Liver (tissue), 9 donors: Measurements from ENCODE around the gene ZFP42. TPM values are rescaled to one million over a fixed set of nuclear protein-coding genes. Genes with fewer than 3 reads are reported as not detected.

Experiments used
- DNase-seq: peaks from one replicate; pipeline ENCODE4 v3.0.0-alpha.2; 2017; ENCODE audit warnings: low spot score
- H3K27ac ChIP-seq, 2 donors: one replicate each; pipeline ENCODE4 v1.7.0; 2013; ENCODE audit warnings: inconsistent platforms in 2 of 2, low read length in 2 of 2, control low read depth in 1 of 2, low read depth in 1 of 2, mild to moderate bottlenecking in 1 of 2
- H3K27me3 ChIP-seq, 4 donors: one replicate each; pipeline versions ENCODE4 v1.6.1 to v1.7.0; 2013; ENCODE audit warnings: low read length in 3 of 4, inconsistent platforms in 1 of 4, mild to moderate bottlenecking in 1 of 4, moderate library complexity in 1 of 4; ENCODE audit not compliant: control insufficient read depth in 4 of 4, insufficient read depth in 4 of 4
- H3K36me3 ChIP-seq, 4 donors: one replicate each; pipeline versions ENCODE4 v1.6.1 to v1.7.0; 2013; ENCODE audit warnings: low read length in 3 of 4, mild to moderate bottlenecking in 3 of 4, low read depth in 1 of 4, moderate library complexity in 1 of 4; ENCODE audit not compliant: control insufficient read depth in 4 of 4, insufficient read depth in 3 of 4
- H3K4me1 ChIP-seq, 4 donors: one replicate each; pipeline versions ENCODE4 v1.6.1 to v1.7.0; 2013; ENCODE audit warnings: low read length in 3 of 4, mild to moderate bottlenecking in 3 of 4, moderate library complexity in 1 of 4; ENCODE audit not compliant: control insufficient read depth in 4 of 4, insufficient read depth in 4 of 4
- H3K4me3 ChIP-seq, 3 donors: one replicate each; pipeline versions ENCODE4 v1.6.1 to v1.7.0; 2013; ENCODE audit warnings: low read length in 3 of 3, control low read depth in 1 of 3, low read depth in 1 of 3, mild to moderate bottlenecking in 1 of 3
- H3K9ac ChIP-seq, 2 donors: one replicate each; pipeline ENCODE4 v1.7.0; 2013; ENCODE audit warnings: low read length in 2 of 2, mild to moderate bottlenecking in 2 of 2, moderate library complexity in 2 of 2, control low read depth in 1 of 2, low read depth in 1 of 2
- H3K9me3 ChIP-seq, 4 donors: one replicate each; pipeline versions ENCODE4 v1.6.1 to v1.7.0; 2013; ENCODE audit warnings: low read length in 3 of 4; ENCODE audit not compliant: control insufficient read depth in 4 of 4
- EGR1 ChIP-seq, 2 donors: IDR thresholded peaks; 2 replicates each; pipeline ENCODE4 v1.6.1; 2016 to 2018; ENCODE audit warnings: antibody characterized with exemption in 2 of 2, low read depth in 2 of 2
- FOXA1 ChIP-seq: IDR thresholded peaks from 2 replicates; pipeline ENCODE4 v1.6.1; 2016; ENCODE audit warnings: antibody characterized with exemption
- FOXA2 ChIP-seq: IDR thresholded peaks from 2 replicates; pipeline ENCODE4 v1.6.1; 2016; ENCODE audit warnings: antibody characterized with exemption
- GABPA ChIP-seq, 2 donors: IDR thresholded peaks in 1 of 2; conservative IDR thresholded peaks in 1 of 2; 2 replicates each; pipeline ENCODE4 v1.6.1; 2016; ENCODE audit warnings: antibody characterized with exemption in 2 of 2, mild to moderate bottlenecking in 1 of 2, moderate library complexity in 1 of 2
- HNF4A ChIP-seq, 2 donors: conservative IDR thresholded peaks; 2 replicates each; pipeline ENCODE4 v1.6.1; 2016; ENCODE audit warnings: antibody characterized with exemption in 2 of 2, mild to moderate bottlenecking in 2 of 2
- HNF4G ChIP-seq: IDR thresholded peaks from 2 replicates; pipeline ENCODE4 v1.6.1; 2016; ENCODE audit warnings: antibody characterized with exemption
- JUND ChIP-seq, 2 donors: IDR thresholded peaks; 2 replicates each; pipeline ENCODE4 v1.6.1; 2016; ENCODE audit warnings: antibody characterized with exemption in 2 of 2
- NR2F2 ChIP-seq: IDR thresholded peaks from 2 replicates; pipeline ENCODE4 v1.6.1; 2016; ENCODE audit warnings: antibody characterized with exemption
- RAD21 ChIP-seq, 2 donors: IDR thresholded peaks; 2 replicates each; pipeline ENCODE4 v1.6.1; 2016; ENCODE audit warnings: antibody characterized with exemption in 2 of 2, mild to moderate bottlenecking in 2 of 2
- RXRA ChIP-seq, 2 donors: IDR thresholded peaks; 2 replicates each; pipeline ENCODE4 v1.6.1; 2017 to 2018; ENCODE audit warnings: antibody characterized with exemption in 2 of 2, mild to moderate bottlenecking in 1 of 2
- SP1 ChIP-seq: IDR thresholded peaks from 2 replicates; pipeline ENCODE4 v1.6.1; 2018; ENCODE audit warnings: antibody characterized with exemption, mild to moderate bottlenecking
- TAF1 ChIP-seq: conservative IDR thresholded peaks from 2 replicates; pipeline ENCODE4 v1.6.1; 2016; ENCODE audit warnings: antibody characterized with exemption, mild to moderate bottlenecking
- YY1 ChIP-seq: IDR thresholded peaks from 2 replicates; pipeline ENCODE4 v1.6.1; 2016; ENCODE audit warnings: antibody characterized with exemption, mild to moderate bottlenecking
- WGBS: extraction: QIAGEN DNeasy Blood & Tissue Kit; methylation state at CpG from one replicate; pipeline ENCODE4 v1.1.7; 2013; 5-methylcytosine and 5-hydroxymethylcytosine counted together
- polyA plus RNA-seq, 2 donors: library from polyadenylated mRNA; stranded (reverse) in 1 of 2; unstranded in 1 of 2; fragments of 200-250 nt in 1 of 2; fragments of >200 nt in 1 of 2; fragmentation: Nextera tagmentation in 1 of 2; extraction: Ambion mirVana in 1 of 2; gene quantifications; one replicate each; pipeline versions ENCODE4 v1.2.1 to v1.2.3, GENCODE V29; 2013 to 2015
- total RNA-seq, 2 donors: library from RNA; depleted of rRNA; stranded (reverse); fragments of >200 nt; gene quantifications; one replicate each; pipeline ENCODE4 v1.2.3, GENCODE V29; 2014
- TF ChIP-seq, protein P1 (sequence below): IDR thresholded peaks from 2 replicates; pipeline ENCODE4 v1.6.1; 2016; ENCODE audit warnings: antibody characterized with exemption, mild to moderate bottlenecking
- TF ChIP-seq, protein P2 (sequence below): IDR thresholded peaks from 2 replicates; pipeline ENCODE4 v1.6.1; 2016; ENCODE audit warnings: antibody characterized with exemption
- TF ChIP-seq, protein P3 (sequence below): IDR thresholded peaks from 2 replicates; pipeline ENCODE4 v1.6.1; 2016; ENCODE audit warnings: antibody characterized with exemption
- TF ChIP-seq, protein P4 (sequence below): IDR thresholded peaks from 2 replicates; pipeline ENCODE4 v1.6.1; 2016; ENCODE audit warnings: antibody characterized with exemption
- TF ChIP-seq, protein P5 (sequence below): fragments of 150-350 bp; IDR thresholded peaks from 2 replicates; pipeline ENCODE4 v1.5.1; 2017; ENCODE audit warnings: improper control_type of control experiment, low read depth, low read length; ENCODE audit not compliant: missing input control
- donor health status: healthy.
- donor health status: healthy.
- donor health status: healthy.
- donor health status: healthy.
- donor health status: healthy.

Gene ZFP42
- total and polyA plus RNA-seq, 4 donors, result not detected

DNA sequence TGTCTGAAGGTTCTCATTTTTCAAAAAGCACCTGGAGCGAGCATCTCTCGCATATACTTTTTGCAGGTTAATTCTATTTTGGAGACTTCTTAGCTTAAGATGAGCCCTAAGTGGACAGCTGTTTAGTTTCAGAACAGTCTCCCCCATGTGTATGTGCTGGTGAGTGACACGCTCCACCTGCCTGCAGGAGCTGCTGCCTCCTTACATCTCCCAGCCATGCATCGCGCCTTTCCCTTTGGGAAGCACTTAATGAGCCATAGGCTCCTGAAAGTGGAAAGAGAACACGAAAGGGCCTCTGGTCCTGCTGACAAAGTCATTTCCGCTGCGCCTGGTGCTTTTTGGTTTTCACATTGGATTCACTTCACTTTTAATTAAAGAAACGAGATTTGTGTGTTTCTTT, 57.7 kb downstream of the ZFP42 start:
- 76% methylated on average over 9 of the region's 9 CpGs for WGBS
- Histone ChIP-seq H3K9me3 (no peaks in the 10 kb centered on the region), H3K27ac (no peak overlapping the region), H3K36me3 (no peaks in the 10 kb centered on the region), H3K27me3 (no peaks in the 10 kb centered on the region), H3K4me1 (no peaks in the 10 kb centered on the region), H3K9ac (no peak overlapping the region), H3K4me3 (no peak overlapping the region)
- no peak for DNase-seq
- TF ChIP-seq SP1, result no peak
- TF ChIP-seq HNF4A (conservative IDR thresholded peaks at IDR 0.05), result no peak
- no peak for TF ChIP-seq TAF1
- TF ChIP-seq HNF4G, result no peak
- TF ChIP-seq RAD21 (IDR thresholded peaks at IDR 0.05), result no peak
- TF ChIP-seq, protein P1, sequence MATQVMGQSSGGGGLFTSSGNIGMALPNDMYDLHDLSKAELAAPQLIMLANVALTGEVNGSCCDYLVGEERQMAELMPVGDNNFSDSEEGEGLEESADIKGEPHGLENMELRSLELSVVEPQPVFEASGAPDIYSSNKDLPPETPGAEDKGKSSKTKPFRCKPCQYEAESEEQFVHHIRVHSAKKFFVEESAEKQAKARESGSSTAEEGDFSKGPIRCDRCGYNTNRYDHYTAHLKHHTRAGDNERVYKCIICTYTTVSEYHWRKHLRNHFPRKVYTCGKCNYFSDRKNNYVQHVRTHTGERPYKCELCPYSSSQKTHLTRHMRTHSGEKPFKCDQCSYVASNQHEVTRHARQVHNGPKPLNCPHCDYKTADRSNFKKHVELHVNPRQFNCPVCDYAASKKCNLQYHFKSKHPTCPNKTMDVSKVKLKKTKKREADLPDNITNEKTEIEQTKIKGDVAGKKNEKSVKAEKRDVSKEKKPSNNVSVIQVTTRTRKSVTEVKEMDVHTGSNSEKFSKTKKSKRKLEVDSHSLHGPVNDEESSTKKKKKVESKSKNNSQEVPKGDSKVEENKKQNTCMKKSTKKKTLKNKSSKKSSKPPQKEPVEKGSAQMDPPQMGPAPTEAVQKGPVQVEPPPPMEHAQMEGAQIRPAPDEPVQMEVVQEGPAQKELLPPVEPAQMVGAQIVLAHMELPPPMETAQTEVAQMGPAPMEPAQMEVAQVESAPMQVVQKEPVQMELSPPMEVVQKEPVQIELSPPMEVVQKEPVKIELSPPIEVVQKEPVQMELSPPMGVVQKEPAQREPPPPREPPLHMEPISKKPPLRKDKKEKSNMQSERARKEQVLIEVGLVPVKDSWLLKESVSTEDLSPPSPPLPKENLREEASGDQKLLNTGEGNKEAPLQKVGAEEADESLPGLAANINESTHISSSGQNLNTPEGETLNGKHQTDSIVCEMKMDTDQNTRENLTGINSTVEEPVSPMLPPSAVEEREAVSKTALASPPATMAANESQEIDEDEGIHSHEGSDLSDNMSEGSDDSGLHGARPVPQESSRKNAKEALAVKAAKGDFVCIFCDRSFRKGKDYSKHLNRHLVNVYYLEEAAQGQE, result no peak
- TF ChIP-seq, protein P2, sequence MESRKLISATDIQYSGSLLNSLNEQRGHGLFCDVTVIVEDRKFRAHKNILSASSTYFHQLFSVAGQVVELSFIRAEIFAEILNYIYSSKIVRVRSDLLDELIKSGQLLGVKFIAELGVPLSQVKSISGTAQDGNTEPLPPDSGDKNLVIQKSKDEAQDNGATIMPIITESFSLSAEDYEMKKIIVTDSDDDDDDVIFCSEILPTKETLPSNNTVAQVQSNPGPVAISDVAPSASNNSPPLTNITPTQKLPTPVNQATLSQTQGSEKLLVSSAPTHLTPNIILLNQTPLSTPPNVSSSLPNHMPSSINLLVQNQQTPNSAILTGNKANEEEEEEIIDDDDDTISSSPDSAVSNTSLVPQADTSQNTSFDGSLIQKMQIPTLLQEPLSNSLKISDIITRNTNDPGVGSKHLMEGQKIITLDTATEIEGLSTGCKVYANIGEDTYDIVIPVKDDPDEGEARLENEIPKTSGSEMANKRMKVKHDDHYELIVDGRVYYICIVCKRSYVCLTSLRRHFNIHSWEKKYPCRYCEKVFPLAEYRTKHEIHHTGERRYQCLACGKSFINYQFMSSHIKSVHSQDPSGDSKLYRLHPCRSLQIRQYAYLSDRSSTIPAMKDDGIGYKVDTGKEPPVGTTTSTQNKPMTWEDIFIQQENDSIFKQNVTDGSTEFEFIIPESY, result no peak
- no peak for TF ChIP-seq FOXA2
- no peak for TF ChIP-seq JUND (IDR thresholded peaks at IDR 0.05)
- no peak for TF ChIP-seq YY1
- TF ChIP-seq, protein P3, sequence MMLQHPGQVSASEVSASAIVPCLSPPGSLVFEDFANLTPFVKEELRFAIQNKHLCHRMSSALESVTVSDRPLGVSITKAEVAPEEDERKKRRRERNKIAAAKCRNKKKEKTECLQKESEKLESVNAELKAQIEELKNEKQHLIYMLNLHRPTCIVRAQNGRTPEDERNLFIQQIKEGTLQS, result no peak
- no peak for TF ChIP-seq NR2F2
- no peak for TF ChIP-seq GABPA (IDR thresholded peaks at IDR 0.05 in 1 of 2, conservative IDR thresholded peaks at IDR 0.05 in 1 of 2)
- TF ChIP-seq, protein P4, sequence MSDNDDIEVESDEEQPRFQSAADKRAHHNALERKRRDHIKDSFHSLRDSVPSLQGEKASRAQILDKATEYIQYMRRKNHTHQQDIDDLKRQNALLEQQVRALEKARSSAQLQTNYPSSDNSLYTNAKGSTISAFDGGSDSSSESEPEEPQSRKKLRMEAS, result no peak
- TF ChIP-seq FOXA1, result no peak
- no peak for TF ChIP-seq EGR1 (IDR thresholded peaks at IDR 0.05; ENCODE audit: low read depth in 2 of 2)
- no peak for TF ChIP-seq RXRA (IDR thresholded peaks at IDR 0.05)
- TF ChIP-seq, protein P5, sequence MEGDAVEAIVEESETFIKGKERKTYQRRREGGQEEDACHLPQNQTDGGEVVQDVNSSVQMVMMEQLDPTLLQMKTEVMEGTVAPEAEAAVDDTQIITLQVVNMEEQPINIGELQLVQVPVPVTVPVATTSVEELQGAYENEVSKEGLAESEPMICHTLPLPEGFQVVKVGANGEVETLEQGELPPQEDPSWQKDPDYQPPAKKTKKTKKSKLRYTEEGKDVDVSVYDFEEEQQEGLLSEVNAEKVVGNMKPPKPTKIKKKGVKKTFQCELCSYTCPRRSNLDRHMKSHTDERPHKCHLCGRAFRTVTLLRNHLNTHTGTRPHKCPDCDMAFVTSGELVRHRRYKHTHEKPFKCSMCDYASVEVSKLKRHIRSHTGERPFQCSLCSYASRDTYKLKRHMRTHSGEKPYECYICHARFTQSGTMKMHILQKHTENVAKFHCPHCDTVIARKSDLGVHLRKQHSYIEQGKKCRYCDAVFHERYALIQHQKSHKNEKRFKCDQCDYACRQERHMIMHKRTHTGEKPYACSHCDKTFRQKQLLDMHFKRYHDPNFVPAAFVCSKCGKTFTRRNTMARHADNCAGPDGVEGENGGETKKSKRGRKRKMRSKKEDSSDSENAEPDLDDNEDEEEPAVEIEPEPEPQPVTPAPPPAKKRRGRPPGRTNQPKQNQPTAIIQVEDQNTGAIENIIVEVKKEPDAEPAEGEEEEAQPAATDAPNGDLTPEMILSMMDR, result no peak

Other genes with a start within 250 kb of the ZFP42 start
- gene TRIML2, start 113.8 kb downstream of the ZFP42 start, total RNA-seq, result not detected
- not detected for gene TRIML2, start 113.8 kb downstream of the ZFP42 start, polyA plus RNA-seq
- gene TRIML1, start 143.7 kb downstream of the ZFP42 start, total RNA-seq, result not detected
- not detected for gene TRIML1, start 143.7 kb downstream of the ZFP42 start, polyA plus RNA-seq